GM12873 (cell line): ENCODE data around the gene TBX5.

Experiments
- CTCF ChIP-seq: IDR thresholded peaks from 2 replicates; pipeline ENCODE4 v1.5.1; 2012; ENCODE audit warnings: low read depth, mild to moderate bottlenecking, moderate library complexity, low read length, control low read depth; ENCODE audit not compliant: insufficient read depth; ENCODE audit errors: missing control alignments

Gene TBX5

GRCh38 chr12:114440270-114441038, 34.5 kb upstream of the TBX5 start:
- no peak for TF ChIP-seq CTCF

- no peak for TF ChIP-seq CTCF
These were observed 33.9 kb upstream of the TBX5 start for GRCh38 chr12:114439817-114440216.

- TF ChIP-seq CTCF: no peak
These were observed 33.3 kb upstream of the TBX5 start for GRCh38 chr12:114439261-114439683.

- no peak for TF ChIP-seq CTCF
These were observed 32.8 kb upstream of the TBX5 start for GRCh38 chr12:114438635-114439256.

GRCh38 chr12:114434341-114434740, 28.4 kb upstream of the TBX5 start:
- no peak for TF ChIP-seq CTCF

- no peak for TF ChIP-seq CTCF
These were observed 26.0 kb upstream of the TBX5 start for GRCh38 chr12:114431902-114432301.

- no peak for TF ChIP-seq CTCF
These were observed 24.4 kb upstream of the TBX5 start for GRCh38 chr12:114430306-114430705.
